Smooth muscle cell (in vitro differentiated cells): ENCODE data around the gene WDR90. TPM values are rescaled to one million over a fixed set of nuclear protein-coding genes. Genes with fewer than 3 reads are reported as not detected.
A peak's percentile ranks its signal among the peaks of the same experiment; 100 is the strongest.

Experiments used
- DNase-seq: peaks from one replicate; lab custom pipeline; 2025; ENCODE audit not compliant: unreplicated experiment; lab: John Stamatoyannopoulos, UW
- H2AFZ ChIP-seq: fragments of 200-600 bp; sonication (generic); 2 replicates; pipeline ENCODE4 v1.6.0; 2016; ENCODE audit warnings: antibody characterized with exemption, low read depth, mild to moderate bottlenecking
- H3F3A ChIP-seq: fragments of 200-600 bp; sonication (generic); 2 replicates; pipeline ENCODE4 v1.6.0; 2017; ENCODE audit warnings: antibody characterized with exemption, low read depth
- H3K27ac ChIP-seq: fragments of 200-600 bp; sonication (generic); 2 replicates; pipeline ENCODE4 v1.5.1; 2016; ENCODE audit warnings: low read depth, mild to moderate bottlenecking
- H3K27me3 ChIP-seq: fragments of 200-600 bp; sonication (generic); 2 replicates; pipeline ENCODE4 v1.6.1; 2016; ENCODE audit warnings: low read depth, mild to moderate bottlenecking
- H3K36me3 ChIP-seq: fragments of 200-600 bp; sonication (generic); 2 replicates; pipeline ENCODE4 v1.5.1; 2016; ENCODE audit warnings: low read depth
- H3K4me1 ChIP-seq: fragments of 200-600 bp; sonication (generic); 2 replicates; pipeline ENCODE4 v1.5.1; 2016; ENCODE audit warnings: low read depth
- H3K4me2 ChIP-seq: fragments of 200-600 bp; sonication (generic); 2 replicates; pipeline ENCODE4 v1.6.0; 2016; ENCODE audit warnings: mild to moderate bottlenecking
- H3K4me3 ChIP-seq: fragments of 200-600 bp; sonication (generic); 2 replicates; pipeline ENCODE4 v1.5.1; 2016; ENCODE audit warnings: mild to moderate bottlenecking
- H3K79me2 ChIP-seq: fragments of 200-600 bp; sonication (generic); 2 replicates; pipeline ENCODE4 v1.6.0; 2016; ENCODE audit warnings: low read depth, mild to moderate bottlenecking
- H3K9ac ChIP-seq: fragments of 200-600 bp; sonication (generic); 2 replicates; pipeline ENCODE4 v1.6.0; 2016; ENCODE audit warnings: low read depth
- H3K9me3 ChIP-seq: fragments of 200-600 bp; sonication (generic); replicated peaks from 2 replicates; pipeline ENCODE4 v1.5.1; 2016; ENCODE audit warnings: low read depth
- H4K20me1 ChIP-seq: fragments of 200-600 bp; sonication (generic); 2 replicates; pipeline ENCODE4 v1.6.0; 2016; ENCODE audit warnings: low read depth
- WGBS: methylation state at CpG from one replicate; pipeline ENCODE4 v1.1.7; 2016; ENCODE audit warnings: low lambda C conversion rate; 5-methylcytosine and 5-hydroxymethylcytosine counted together
- polyA plus RNA-seq: library from polyadenylated mRNA; unstranded; fragments of >200 nt; fragmentation: Nextera tagmentation; extraction: Ambion mirVana; gene quantifications from 2 replicates; pipeline ENCODE4 v1.2.1, GENCODE V29; 2016
- total RNA-seq: library from RNA; depleted of rRNA; stranded (reverse); fragments of >200 nt; gene quantifications from 2 replicates; pipeline ENCODE4 v1.2.3, GENCODE V29; 2014
- TF ChIP-seq, protein P1 (sequence below): fragments of 200-600 bp; sonication (generic); IDR thresholded peaks from 2 replicates; pipeline ENCODE4 v1.5.1; 2017; ENCODE audit warnings: borderline replicate concordance, mild to moderate bottlenecking, antibody characterized with exemption; ENCODE audit not compliant: insufficient read depth, poor library complexity, severe bottlenecking

WDR90 gene
- total and polyA plus RNA-seq, 2 experiments from 2014 or later: 8.4 to 10.4 TPM

DNA sequence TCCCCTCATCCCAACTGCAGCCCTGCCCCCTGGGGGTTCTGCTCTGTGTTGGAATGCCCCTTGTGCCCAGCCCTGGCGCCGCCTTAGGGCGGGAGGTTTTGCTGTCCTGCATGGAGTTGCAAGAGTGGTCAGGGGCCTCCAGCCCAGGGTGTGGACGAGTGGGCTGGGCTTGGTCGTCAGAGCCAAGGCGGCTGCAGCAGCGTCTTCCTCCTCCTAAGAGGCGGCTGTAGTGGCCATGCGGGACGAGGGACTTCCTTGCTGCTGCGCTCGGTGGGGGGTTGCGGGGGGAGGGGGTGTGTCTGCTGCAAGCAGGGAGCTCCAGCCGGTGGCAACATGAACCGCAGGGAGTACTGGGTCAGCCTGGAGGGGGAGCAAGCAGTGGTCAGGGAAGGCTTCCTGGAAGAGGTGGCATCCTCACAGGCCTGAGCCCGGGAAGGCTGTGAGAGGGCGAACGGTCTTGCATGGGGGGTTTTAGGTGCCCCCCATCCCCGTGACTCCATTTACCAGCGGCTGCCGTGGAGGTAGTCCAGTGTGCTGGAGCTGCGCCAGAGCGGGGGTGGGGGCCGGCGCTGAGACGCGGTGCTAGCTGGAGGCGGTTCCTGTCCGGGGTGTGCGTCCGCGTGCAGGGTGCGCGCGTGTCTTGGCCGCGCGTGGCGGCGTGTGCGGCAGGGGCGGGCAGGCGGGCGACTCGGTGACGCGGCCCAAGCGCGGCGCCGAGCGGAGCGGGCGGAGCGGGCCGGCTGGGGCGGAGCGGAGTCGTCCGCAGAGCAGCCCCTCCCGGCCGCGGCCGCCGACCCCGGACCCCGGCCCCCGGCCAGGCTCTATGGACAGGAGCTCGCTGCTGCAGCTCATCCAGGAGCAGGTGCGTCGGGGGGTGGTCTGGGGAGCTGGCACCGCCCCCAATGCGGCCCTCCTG lies 26.1 kb downstream of the WDR90 start, which contains the start of gene RHBDL1:
Gene RHBDL1, plus strand, starts transcription at position 704 of the 916 bp plus-strand sequence. Its CDS starts 120 bp downstream, at position 824.
- Histone ChIP-seq H3K4me3 (peak within 1 kb of the TSS; percentile 44), H4K20me1 (peaks cover 16% of the 10 kb centered on the region), H3K27ac (no peak within 1 kb of the TSS), H2AFZ (no peak within 1 kb of the TSS), H3K36me3 (no peaks in the 10 kb centered on the region), H3F3A (peaks cover 4% of the 10 kb centered on the region), H3K27me3 (no peaks in the 10 kb centered on the region), H3K9ac (no peak within 1 kb of the TSS), H3K79me2 (no peaks in the 10 kb centered on the region), H3K9me3 (no peaks in the 10 kb centered on the region), H3K4me1 (peaks cover 6% of the 10 kb centered on the region), H3K4me2 (peak within 1 kb of the TSS; percentile 88)
- DNase-seq: peak; percentile 30
- TF ChIP-seq, protein P1, sequence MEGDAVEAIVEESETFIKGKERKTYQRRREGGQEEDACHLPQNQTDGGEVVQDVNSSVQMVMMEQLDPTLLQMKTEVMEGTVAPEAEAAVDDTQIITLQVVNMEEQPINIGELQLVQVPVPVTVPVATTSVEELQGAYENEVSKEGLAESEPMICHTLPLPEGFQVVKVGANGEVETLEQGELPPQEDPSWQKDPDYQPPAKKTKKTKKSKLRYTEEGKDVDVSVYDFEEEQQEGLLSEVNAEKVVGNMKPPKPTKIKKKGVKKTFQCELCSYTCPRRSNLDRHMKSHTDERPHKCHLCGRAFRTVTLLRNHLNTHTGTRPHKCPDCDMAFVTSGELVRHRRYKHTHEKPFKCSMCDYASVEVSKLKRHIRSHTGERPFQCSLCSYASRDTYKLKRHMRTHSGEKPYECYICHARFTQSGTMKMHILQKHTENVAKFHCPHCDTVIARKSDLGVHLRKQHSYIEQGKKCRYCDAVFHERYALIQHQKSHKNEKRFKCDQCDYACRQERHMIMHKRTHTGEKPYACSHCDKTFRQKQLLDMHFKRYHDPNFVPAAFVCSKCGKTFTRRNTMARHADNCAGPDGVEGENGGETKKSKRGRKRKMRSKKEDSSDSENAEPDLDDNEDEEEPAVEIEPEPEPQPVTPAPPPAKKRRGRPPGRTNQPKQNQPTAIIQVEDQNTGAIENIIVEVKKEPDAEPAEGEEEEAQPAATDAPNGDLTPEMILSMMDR: no peak
- WGBS: 10% methylated on average over 40 of the region's 73 CpGs

DNA sequence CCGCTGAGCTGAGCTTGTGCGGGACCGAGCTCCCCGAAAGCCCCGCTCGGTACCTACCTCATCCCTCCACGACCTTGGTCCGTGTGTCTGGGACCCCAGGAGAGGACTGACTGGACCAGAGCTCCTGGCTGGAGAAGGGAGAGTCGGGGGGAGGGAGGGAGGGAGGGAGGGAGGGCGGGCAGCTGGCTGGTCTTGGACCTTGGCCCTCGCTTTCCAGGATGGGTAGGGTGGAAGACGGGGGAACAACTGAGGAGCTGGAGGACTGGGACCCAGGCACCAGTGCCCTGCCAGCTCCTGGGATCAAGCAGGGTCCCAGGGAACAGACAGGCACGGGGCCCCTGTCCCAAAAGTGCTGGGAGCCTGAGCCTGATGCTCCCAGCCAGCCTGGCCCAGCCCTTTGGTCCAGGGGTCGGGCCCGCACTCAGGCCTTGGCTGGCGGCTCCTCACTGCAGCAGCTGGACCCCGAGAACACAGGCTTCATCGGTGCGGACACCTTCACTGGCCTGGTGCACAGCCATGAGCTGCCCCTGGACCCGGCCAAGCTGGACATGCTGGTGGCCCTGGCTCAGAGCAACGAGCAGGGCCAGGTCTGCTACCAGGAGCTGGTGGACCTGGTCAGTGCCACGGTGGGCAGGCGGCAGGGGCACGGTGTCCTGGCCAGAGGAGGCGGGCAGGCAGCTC lies 26.9 kb downstream of the WDR90 start:
- peak overlapping the region; percentile 88 for H3K4me2 ChIP-seq
- 82% methylated on average over 13 of the region's 25 CpGs for WGBS
- no peaks in the 10 kb centered on the region for H3K9me3 ChIP-seq
- no peak for DNase-seq
- peaks cover 23% of the 10 kb centered on the region for H4K20me1 ChIP-seq
- H2AFZ ChIP-seq: no peak overlapping the region
- H3K4me1 ChIP-seq: peaks cover 9% of the 10 kb centered on the region
- H3K79me2 ChIP-seq: peaks cover 5% of the 10 kb centered on the region
- no peaks in the 10 kb centered on the region for H3K36me3 ChIP-seq
- TF ChIP-seq, protein P1: no peak
- H3K4me3 ChIP-seq: peak overlapping the region; percentile 44
- H3K27ac ChIP-seq: no peak overlapping the region
- H3K9ac ChIP-seq: no peak overlapping the region
- peaks cover 4% of the 10 kb centered on the region for H3F3A ChIP-seq
- H3K27me3 ChIP-seq: no peaks in the 10 kb centered on the region

DNA sequence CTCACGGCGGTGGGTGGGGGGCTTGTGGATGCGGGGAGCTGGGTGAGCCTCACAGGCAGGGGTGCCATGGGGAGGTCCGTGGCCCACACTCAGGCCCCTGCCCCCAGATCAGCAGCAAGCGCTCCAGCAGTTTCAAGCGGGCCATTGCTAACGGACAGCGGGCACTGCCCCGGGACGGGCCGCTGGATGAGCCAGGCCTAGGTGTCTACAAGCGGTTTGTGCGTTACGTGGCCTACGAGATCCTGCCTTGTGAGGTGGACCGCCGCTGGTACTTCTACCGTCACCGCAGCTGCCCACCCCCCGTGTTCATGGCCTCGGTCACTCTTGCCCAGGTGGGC lies 27.4 kb downstream of the WDR90 start:
- TF ChIP-seq, protein P1: no peak
- H3K27ac ChIP-seq: no peak overlapping the region

More for the DNA sequence above, 27.4 kb downstream of the WDR90 start:
- peaks cover 28% of the 10 kb centered on the region for H4K20me1 ChIP-seq
- 95% methylated on average over 17 of the region's 21 CpGs for WGBS
- no peaks in the 10 kb centered on the region for H3K9me3 ChIP-seq
- H2AFZ ChIP-seq: no peak overlapping the region
- H3F3A ChIP-seq: peaks cover 4% of the 10 kb centered on the region
- H3K4me1 ChIP-seq: peaks cover 14% of the 10 kb centered on the region
- H3K4me2 ChIP-seq: no peak overlapping the region
- H3K79me2 ChIP-seq: peaks cover 10% of the 10 kb centered on the region
- no peak overlapping the region for H3K4me3 ChIP-seq
- no peaks in the 10 kb centered on the region for H3K36me3 ChIP-seq
- no peak for DNase-seq
- H3K9ac ChIP-seq: no peak overlapping the region
- no peaks in the 10 kb centered on the region for H3K27me3 ChIP-seq
